Stimulated activated CD4-positive, alpha-beta T cell treated with anti-CD3 and anti-CD28 coated beads, Interleukin-12 subunit alpha, Interleukin-12 subunit beta, amount 100 ng/mL, for 4 hours (primary cell): Measurements from ENCODE around the gene CDK5.
"Not testable (repeated sequence)": the region's sequence is repeated elsewhere in the genome, so short reads cannot be mapped to it uniquely, and the experiment has no call there.

Experiments used
- DNase-seq: peaks from one replicate; pipeline ENCODE4 v3.0.0-alpha.2; 2020

Gene CDK5

GRCh38 chr7:151031011-151031410, 26.7 kb downstream of the CDK5 start:
- no peak for DNase-seq

DNA sequence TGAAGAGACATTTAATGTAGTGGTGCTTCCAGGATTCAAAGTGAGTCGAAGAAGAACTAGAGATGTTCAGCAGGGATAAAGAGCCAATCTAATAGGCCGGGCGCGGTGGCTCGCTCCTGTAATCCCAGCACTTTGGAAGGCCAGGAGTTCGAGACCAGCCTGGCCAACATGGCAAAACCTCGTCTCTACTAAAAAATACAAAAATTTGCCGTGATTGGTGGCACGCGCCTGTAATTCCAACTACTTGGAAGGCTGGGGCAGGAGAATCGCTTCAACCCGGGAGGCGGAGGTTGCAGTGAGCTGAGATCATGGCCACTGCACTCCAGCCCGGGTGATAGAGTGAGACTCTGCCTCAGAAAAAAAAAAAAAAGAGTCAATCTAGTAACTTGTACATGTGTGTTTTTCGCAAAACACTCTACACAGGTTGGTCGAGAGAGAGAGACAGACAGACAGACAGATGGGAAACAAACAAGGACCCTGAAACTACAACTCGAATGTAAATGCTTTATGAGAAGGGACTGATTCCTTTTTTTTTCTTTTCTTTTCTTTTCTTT, 28.7 kb downstream of the CDK5 start:
- DNase-seq, result no peak

DNA sequence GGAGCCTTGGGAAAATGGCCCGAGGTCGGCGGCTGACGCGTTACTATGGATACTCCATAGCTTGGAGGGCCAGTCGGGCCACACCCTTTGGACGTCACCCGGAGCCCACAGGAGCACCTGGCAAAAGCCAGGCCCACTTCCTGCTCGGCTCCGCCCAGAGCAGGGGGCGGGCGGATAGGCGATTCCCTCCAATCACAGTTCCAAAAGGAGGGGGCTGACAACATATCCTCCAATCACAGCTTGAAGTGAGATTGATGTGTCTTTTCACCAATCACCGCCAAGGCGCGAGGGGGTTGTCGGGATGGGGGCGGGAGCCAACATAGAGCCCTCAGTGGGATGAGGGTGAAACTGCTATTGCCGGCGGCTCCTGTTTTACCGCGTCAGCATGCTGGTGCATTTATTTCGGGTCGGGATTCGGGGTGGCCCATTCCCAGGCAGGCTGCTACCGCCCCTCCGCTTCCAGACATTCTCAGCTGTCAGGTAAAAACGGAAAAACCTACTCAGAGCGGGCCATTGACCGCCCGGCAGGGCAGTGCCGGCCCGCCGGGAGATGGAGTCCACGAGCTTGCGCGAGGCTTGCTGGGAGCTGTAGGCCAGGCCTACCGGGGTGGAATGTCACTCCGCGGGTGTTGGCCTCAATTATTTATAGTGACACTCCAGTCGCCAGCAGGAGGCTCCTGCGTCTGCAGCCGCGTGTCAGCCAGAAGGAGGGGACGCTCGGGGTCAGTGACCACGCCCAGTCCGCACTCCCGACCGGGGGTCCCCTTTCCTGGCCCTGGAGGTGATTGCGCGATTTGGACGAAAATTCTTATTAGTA, 29.4 kb downstream of the CDK5 start, which contains the start of gene ABCB8:
ABCB8 (plus strand) TSS at position 320 of the 817 bp plus-strand sequence; CDS start at position 386, 66 bp downstream.
- peak; percentile 93 for DNase-seq

DNA sequence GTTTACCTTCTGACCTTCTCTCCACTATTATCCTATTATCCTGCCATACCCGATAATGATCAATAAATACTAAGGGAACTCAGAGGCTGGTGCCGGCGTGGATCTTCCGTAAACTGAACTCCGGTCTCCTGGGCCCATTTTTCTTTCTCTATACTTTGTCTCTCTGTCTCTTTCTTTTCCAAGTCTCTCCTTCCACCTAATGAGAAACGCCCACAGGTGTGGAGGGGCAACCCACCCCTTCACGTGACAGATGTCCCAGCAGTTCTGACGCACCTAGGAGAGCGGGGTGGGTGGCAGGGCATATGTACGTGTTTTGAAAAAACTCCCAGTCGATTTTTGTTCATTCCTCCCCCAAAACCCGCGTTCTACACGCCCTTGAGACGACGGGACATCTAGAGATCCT, 30.0 kb downstream of the CDK5 start:
- not testable (repeated sequence) for DNase-seq

GRCh38 chr7:151026771-151027727, 30.6 kb downstream of the CDK5 start:
- DNase-seq, result not testable (repeated sequence)

- no peak for DNase-seq
Measured at GRCh38 chr7:151025924-151026671, 31.6 kb downstream of the CDK5 start.

DNA sequence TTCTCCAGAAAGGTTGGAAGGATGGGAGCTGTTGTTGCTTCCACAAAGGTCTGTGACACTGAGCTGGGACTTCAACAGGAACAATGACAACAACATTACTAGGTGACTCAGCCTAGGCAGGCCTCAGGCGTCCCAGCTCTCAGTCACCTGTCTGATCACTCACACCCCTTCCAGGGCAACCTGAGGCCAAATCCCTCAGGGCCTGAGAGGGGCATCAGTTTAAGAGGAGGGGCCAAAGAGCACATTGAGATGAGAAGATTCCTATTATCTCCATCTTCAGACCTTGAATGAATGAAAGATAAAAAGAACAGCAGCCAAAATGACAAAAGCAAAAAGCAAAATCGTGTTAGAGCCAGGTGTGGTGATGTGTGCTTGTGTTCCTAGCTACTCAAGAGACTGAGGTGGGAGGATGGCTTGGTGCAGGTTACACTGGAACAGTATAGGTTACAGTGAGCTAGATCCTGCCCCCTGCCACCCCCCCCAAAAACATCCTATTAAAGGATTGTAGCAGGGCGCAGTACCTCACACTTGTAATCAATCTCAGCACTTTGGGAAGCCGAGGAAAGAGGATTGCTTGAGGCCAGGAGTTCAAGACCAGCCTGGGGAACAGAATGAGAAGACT, 33.2 kb downstream of the CDK5 start, which contains the start of gene ATG9B:
ATG9B (minus strand) TSS at position 60 of the 622 bp plus-strand sequence. CDS start 71 bp downstream, outside the sequence.
- DNase-seq, result no peak

DNA sequence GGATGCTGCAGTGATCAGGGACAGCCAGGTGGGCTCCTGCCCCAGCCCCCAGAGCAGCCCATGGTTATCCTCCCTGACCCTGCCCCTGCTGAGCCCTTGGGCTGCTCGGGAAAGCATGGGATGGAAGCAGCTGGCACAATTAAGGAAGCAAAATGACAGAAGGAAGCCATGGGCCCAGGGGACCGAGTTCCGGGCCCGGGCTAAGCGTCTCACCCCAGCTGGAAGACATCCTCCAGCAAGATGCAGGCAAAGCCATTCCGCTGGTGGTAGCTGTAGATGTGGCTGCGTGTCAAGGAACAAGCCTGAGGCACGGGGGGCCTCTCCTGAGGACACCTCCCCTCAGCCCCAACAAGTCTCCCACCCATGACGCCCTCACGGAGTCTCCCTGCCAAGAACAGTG, 34.5 kb downstream of the CDK5 start:
- no peak for DNase-seq

DNA sequence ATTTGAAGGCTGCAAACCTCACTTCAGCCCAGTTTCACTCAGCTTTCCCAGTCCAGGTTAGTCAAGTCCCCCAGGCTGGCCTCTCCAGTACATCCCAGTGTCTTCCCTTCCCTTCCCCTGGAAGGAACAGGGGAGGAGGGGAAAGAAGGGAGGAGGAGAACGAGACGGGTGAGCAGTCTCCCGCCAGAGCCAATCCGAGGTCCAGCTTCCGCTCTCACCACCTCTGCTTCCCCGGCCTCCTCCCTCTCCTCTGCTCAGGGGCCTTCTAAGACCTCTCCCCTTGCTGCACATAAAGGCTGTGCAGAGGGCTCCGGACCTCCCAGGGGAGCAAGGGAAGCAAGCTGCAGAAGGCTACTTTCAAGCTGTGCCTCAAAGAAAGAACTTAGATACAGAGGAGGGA, 37.5 kb downstream of the CDK5 start:
- DNase-seq, result no peak

DNA sequence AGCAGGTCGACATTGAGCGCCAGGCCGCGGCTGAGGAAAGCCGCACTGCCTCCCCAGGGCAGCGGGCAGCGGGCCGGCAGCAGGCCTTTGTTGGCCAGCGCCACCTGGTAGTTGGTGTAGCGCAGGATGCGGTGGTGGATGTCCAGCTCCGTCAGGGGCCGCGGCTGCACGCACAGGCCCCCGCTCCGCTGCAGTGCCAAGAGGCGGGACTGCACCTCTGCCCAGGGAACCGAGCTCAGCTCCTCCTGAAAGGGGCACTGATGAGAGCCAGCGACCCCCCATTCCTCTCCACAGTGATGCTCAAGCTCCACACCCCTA, 38.6 kb downstream of the CDK5 start:
- no peak for DNase-seq

DNA sequence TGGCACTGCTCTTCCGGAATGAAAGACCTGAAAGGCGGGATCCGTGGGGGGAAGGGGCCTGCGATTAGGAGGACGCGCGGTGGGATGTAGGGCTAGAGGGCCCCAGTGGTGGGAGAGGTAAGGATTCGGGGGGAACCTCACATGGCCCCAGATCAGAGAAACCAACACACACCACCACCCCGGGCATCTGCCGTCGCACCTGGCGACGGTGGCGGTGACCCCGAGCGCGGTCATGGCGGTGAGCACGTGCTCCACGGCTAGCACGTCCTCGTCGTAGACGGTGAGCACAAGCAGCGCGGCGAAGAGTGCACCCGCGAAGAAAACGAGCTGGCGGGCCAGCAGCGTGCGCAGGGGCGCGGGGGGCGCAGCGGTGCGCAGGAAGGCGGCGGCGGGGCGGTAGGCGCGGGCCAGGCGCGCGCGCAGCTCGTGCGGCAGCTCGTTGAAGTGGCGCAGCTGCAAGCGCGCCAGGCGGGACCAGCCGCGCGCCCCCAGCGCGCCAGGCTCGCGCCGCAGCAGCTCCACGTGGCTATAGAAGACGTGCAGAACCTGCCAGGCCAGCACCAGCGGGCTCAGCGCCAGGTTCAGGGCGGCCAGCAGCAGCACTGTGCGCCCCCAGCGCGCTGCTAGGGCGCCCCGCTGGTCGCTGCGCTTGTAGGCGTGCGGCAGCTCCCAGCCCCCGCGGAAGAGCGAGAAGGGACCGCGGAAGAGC, 39.1 kb downstream of the CDK5 start:
- DNase-seq, result peak; percentile 44

GRCh38 chr7:151017953-151018420, 39.7 kb downstream of the CDK5 start:
- DNase-seq, result peak; percentile 87

DNA sequence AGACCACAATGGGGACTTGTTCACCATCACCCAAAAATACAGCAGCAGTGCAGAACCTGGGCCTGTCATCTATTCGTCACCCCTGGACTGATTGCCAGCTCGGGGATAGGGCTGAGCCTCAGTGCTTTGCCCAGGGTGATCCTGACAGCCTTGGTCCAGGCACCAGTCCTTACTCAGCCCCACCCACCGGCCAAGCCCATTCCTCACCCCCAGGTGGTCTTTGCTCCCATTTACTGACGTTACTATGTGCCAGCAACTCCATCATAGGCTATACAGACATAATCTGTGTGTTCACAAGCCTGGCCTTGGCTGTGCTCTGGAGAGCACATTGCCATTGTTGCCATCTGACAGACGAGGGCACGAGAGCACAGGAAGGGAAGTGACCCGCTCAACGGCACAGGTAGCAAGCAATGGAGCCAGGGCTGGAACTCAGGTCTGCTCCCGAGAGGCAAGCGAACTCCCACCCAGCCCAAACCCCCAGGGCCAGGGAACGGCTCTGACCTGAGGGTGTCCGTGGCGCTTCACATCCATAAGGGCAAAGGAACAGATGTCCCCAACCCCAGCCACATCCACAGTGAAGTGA, 40.2 kb downstream of the CDK5 start:
- DNase-seq, result no peak

DNA sequence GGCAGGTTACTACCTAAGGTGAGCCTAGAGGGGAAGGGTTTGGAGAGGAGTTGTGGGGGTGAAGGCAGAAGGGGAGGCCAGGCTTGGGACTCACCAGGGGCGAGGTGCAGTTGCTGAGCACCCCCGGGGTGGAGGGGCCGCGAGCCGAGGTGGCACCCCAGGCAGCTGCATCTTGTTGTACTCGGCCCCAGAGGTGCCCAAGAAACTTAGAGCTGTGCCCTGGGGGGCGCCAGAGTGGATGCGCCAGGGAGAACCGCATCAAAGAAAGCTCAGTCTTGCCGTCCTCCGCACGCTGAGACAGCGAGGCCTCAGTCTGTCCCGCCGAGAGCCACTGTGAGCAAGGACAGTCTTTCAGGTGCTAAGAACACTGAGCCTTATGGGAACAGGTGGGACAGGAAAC, 40.8 kb downstream of the CDK5 start:
- no peak for DNase-seq

- no peak for DNase-seq
Measured at GRCh38 chr7:151016505-151016904, 41.2 kb downstream of the CDK5 start.

- no peak for DNase-seq
Measured at GRCh38 chr7:151015967-151016366, 41.7 kb downstream of the CDK5 start.

DNA sequence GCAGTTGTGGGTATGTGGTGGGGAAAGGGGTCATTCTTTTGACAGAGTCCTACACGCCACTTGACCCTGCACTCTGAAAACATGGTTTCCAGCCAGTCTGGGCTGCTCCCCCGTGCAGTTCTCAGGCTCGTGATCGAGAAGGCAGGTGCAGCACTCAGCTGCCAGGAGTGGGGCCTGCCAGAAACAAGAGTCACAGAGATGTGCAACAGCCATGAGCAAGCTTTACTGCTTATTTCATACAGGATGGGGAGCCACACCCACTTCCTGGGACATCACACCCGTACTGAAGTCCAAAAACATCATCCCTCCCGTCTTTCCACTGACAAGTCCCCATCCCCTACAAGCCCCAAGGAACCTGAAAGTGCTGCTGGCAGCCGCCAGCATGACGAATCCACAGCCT, 42.7 kb downstream of the CDK5 start:
- DNase-seq, result no peak

DNA sequence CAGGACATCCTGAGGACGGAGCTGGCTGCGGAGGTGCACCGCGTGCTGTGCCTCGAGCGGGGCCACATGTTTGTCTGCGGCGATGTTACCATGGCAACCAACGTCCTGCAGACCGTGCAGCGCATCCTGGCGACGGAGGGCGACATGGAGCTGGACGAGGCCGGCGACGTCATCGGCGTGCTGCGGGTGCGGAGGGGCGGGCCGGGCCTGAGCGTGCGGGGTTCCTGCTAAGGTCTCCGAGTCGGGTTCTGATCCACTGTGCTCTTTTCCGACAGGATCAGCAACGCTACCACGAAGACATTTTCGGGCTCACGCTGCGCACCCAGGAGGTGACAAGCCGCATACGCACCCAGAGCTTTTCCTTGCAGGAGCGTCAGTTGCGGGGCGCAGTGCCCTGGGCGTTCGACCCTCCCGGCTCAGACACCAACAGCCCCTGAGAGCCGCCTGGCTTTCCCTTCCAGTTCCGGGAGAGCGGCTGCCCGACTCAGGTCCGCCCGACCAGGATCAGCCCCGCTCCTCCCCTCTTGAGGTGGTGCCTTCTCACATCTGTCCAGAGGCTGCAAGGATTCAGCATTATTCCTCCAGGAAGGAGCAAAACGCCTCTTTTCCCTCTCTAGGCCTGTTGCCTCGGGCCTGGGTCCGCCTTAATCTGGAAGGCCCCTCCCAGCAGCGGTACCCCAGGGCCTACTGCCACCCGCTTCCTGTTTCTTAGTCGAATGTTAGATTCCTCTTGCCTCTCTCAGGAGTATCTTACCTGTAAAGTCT, 43.8 kb downstream of the CDK5 start:
- DNase-seq, result peak; percentile 70

GRCh38 chr7:151013356-151013732, 44.4 kb downstream of the CDK5 start:
- no peak for DNase-seq

GRCh38 chr7:151012911-151013347, 44.8 kb downstream of the CDK5 start:
- DNase-seq, result no peak
